Psoas muscle (tissue), 8 donors: ENCODE results near the gene IL10RA. TPM values are rescaled to one million over a fixed set of nuclear protein-coding genes. Genes with fewer than 3 reads are reported as not detected.

ENCODE experiments used
- ATAC-seq, 4 donors: fragments of 200-7000 bp; cut with Tn5 transposase; one replicate each; pipeline ENCODE4 v1.9.1; 2020; ENCODE audit warnings: moderate library complexity in 3 of 4, mild to moderate bottlenecking in 2 of 4
- DNase-seq, 2 donors: peaks; one replicate each; pipeline ENCODE4 v3.0.0-alpha.2; 2020
- H3K27ac ChIP-seq: fragments of 200-600 bp; one replicate; pipeline ENCODE4 v1.8.0; 2022
- H3K27me3 ChIP-seq, 3 donors: fragments of 200-600 bp in 1 of 3; one replicate each; pipeline versions ENCODE4 v1.6.1 to v1.8.0; 2013 to 2022; ENCODE audit warnings: low read length in 2 of 3, mild to moderate bottlenecking in 2 of 3, moderate library complexity in 1 of 3; ENCODE audit not compliant: insufficient read depth in 3 of 3
- H3K36me3 ChIP-seq, 2 donors: fragments of 200-600 bp in 1 of 2; one replicate each; pipeline versions ENCODE4 v1.6.1 to v1.8.0; 2013 to 2022; ENCODE audit warnings: low read depth in 1 of 2, mild to moderate bottlenecking in 1 of 2, moderate library complexity in 1 of 2; ENCODE audit not compliant: insufficient read depth in 1 of 2
- H3K4me1 ChIP-seq: fragments of 200-600 bp; one replicate; pipeline ENCODE4 v1.8.0; 2022
- H3K4me3 ChIP-seq: fragments of 200-600 bp; one replicate; pipeline ENCODE4 v1.8.0; 2022; ENCODE audit warnings: mild to moderate bottlenecking
- H3K9me3 ChIP-seq: fragments of 200-600 bp; one replicate; pipeline ENCODE4 v1.8.0; 2022
- CTCF ChIP-seq: fragments of 200-600 bp; IDR thresholded peaks from one replicate; pipeline ENCODE4 v1.8.0; 2022; ENCODE audit warnings: antibody characterized with exemption
- WGBS, 3 donors: extraction: QIAGEN DNeasy Blood & Tissue Kit; methylation state at CpG; one replicate each; pipeline versions ENCODE4 v1.1.6 to v1.1.7; 2013; 5-methylcytosine and 5-hydroxymethylcytosine counted together
- intact Hi-C, 2 donors: fragments of 100-400 bp; cut with DNase I; formaldehyde crosslinking; loops; one replicate each; pipeline versions ENCODE4 v1.11.0 to v1.14.2; 2022
- polyA plus RNA-seq, 3 donors: library from polyadenylated mRNA; stranded (reverse); fragments of 200-250 nt; gene quantifications; one replicate each; pipeline ENCODE4 v1.2.3, GENCODE V29; 2013
- total RNA-seq, 4 donors: library from RNA; stranded (reverse); fragmentation: NEBNext Ultra II Directional in 2 of 4; extraction: Animal tissue kit (Norgen Biotek cat#: 25700) in 2 of 4; gene quantifications; one replicate each; pipeline versions ENCODE4 v1.2.1 to v1.2.4, GENCODE V29; 2021 to 2023
- donor health status: healthy with polysubstance abuse.
- donor health status: DM: no; HTN: no; CAD: no; lungs with moderate emphysema.
- donor health status: Bipolar disorder and iron deficiency.
- donor health status: healthy.
- donor health status: DM: yes; HTN: yes; CAD: no.
- donor health status: DM: no; HTN: no; CAD: no.
- donor health status: DM: no; HTN: no; CAD: no.
- donor health status: DM: yes; HTN: yes; CAD: no.

Gene IL10RA
- total and polyA plus RNA-seq, 7 donors = 0.39 to 3.9 (median 1.1) TPM

GRCh38 chr11:118027694-118028093 lies 41.5 kb downstream of the IL10RA start:
- Histone ChIP-seq H3K27ac (no peak overlapping the region), H3K4me1 (no peaks in the 10 kb centered on the region), H3K27me3 (peaks cover 0 to 4% (median 0%) of the 10 kb centered on the region in 3 donors), H3K36me3 (no peaks in the 10 kb centered on the region), H3K9me3 (no peaks in the 10 kb centered on the region), H3K4me3 (no peak overlapping the region)
- intact Hi-C loops = no loop called here
- 77 to 89% (median 84%) methylated on average over 4 of the region's 4 CpGs for WGBS, 3 donors
- DNase-seq (no peak), ATAC-seq (no peak)
- TF ChIP-seq CTCF = no peak

DNA sequence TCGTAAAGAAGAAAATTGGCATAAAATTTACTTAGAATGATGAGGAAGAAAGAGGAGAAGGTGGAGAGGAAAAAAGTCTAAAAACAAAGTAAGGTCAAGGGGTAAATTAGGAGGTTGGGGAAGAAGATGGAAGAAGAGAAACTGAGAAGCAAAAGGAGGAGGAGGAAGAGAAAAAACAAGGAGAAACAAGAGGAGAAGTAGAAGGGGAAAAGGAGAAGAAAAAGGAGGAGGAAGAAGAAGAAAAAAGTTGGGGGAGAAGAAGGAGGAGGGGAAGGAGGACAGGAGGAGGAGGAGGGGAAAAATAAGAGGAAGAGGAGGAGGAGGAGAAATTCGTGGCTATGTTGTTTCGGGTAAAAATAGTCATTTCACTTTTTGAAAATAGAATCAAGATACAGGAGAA lies 42.4 kb downstream of the IL10RA start:
- Histone ChIP-seq H3K27ac (no peak overlapping the region), H3K4me3 (no peak overlapping the region), H3K36me3 (no peaks in the 10 kb centered on the region), H3K9me3 (no peaks in the 10 kb centered on the region), H3K4me1 (no peaks in the 10 kb centered on the region), H3K27me3 (peaks cover 0 to 4% (median 0%) of the 10 kb centered on the region in 3 donors)
- no peak for TF ChIP-seq CTCF
- 65 to 75% (median 67%) methylated on average over 3 of the region's 3 CpGs for WGBS, 3 donors
- ATAC-seq (no peak), DNase-seq (no peak)
- intact Hi-C loops = no loop called here

- H3K9me3 ChIP-seq = no peaks in the 10 kb centered on the region
- peaks cover 0 to 2% (median 0%) of the 10 kb centered on the region in 3 donors for H3K27me3 ChIP-seq
- no peak overlapping the region for H3K4me3 ChIP-seq
- H3K27ac ChIP-seq = no peak overlapping the region
- intact Hi-C loops = no loop called here
- 77 to 84% (median 81%) methylated on average over 4 of the region's 4 CpGs for WGBS, 3 donors
- ATAC-seq (no peak), DNase-seq (no peak)
- no peaks in the 10 kb centered on the region for H3K36me3 ChIP-seq
- no peaks in the 10 kb centered on the region for H3K4me1 ChIP-seq
- TF ChIP-seq CTCF = no peak
Measured at GRCh38 chr11:118033443-118033842, 47.2 kb downstream of the IL10RA start.

DNA sequence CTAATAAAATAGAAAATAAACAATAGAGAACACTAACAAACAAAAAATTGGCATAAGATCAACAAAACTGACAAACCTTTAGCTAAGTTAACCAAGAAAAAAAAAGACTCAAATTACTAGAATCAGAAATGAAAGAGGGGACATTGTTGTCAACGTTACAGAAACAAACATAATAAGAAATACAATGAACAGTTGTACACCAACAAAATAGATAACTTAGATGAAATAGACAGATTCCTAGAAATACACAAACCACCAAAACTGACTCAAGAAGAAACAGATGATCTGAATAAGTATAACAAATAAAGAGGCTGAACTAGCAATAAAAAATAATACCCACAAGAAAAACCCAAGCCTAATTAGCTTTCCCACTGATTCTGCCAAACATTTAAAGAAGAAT lies 55.9 kb downstream of the IL10RA start:
- Histone ChIP-seq H3K9me3 (no peaks in the 10 kb centered on the region), H3K27ac (no peak overlapping the region), H3K4me1 (no peaks in the 10 kb centered on the region), H3K4me3 (no peak overlapping the region), H3K36me3 (no peaks in the 10 kb centered on the region), H3K27me3 (peaks cover 0 to 3% (median 0%) of the 10 kb centered on the region in 3 donors)
- intact Hi-C loops = no loop called here
- DNase-seq = no peak
- WGBS, 3 donors = 56 to 59% (median 59%) methylated on average over 1 of the region's 1 CpG
- TF ChIP-seq CTCF = no peak
- ATAC-seq = no peak

- WGBS, 3 donors = 46 to 58% (median 52%) methylated on average over 4 of the region's 4 CpGs
- Histone ChIP-seq H3K9me3 (no peaks in the 10 kb centered on the region), H3K4me3 (no peak overlapping the region), H3K36me3 (no peaks in the 10 kb centered on the region), H3K4me1 (no peaks in the 10 kb centered on the region), H3K27me3 (peaks cover 0 to 3% (median 0%) of the 10 kb centered on the region in 3 donors), H3K27ac (no peak overlapping the region)
- ATAC-seq (no peak), DNase-seq (no peak)
- intact Hi-C loops = no loop called here
- TF ChIP-seq CTCF = no peak
Measured at GRCh38 chr11:118042796-118043195, 56.6 kb downstream of the IL10RA start.
